ENCODE results near the gene OR1N1.

DNA sequence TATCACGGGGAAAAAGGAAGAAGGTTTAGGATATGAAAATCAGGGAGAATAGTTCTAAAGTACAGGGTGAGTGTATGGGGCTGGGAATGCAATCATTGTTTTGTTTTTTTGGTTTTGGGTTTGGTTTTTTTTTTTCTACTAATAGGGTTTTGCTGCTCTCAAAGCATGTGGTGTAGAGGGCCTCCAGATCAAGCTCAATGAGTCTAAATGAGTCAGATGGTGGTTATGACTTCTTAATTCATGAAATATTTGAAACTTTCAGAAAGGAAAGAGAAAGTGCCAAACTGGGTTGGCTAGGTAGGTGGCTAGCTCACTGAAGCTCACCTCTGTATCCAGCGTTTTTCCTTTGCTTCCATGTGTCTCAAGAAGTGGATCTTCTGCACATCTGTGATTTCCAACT is 45.4 kb upstream of the OR1N1 start:
- TF ChIP-seq CTCF (IDR thresholded peaks at IDR 0.05): no peak
- TF ChIP-seq POLR2A (IDR thresholded peaks at IDR 0.05): no peak
